ENCODE data around the gene ADPRH. TPM values are rescaled to one million over a fixed set of nuclear protein-coding genes. Genes with fewer than 3 reads are reported as not detected.

ADPRH gene
- total RNA-seq, 3 donors from 2014 or later = 0.93 to 9.1 (median 2.7) TPM

DNA sequence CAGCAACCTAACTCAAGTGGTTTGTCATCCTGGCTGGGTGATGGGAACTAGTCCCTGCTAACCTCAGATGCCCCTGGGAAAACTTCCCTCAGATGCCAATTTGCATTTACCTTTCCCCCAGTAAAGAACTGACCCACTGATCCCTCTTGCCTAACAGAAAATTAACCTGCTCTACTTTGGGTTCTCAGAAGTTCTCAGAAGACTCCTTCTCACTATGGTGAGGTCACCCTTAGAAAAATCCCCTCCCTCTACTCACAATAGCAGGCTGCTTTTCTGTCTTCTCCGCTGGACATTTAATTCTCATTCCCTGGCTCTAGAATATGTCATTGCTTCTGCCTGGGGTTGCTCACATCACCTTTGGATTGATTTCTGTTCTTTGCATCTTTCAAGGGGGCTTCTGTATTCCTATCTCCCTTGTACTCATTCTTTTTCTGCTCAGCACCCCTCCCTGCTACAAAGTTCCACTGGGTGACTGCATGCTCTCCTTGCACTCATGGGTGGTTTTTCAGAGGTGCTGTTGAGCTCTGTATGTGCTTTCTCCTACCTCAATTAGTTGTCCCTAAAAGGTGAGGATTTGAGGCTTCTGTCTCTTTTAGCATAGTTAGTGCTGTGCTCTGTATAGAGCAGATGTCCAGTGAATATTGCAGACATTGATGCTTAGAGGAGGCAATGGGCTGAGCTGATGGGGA is 19.3 kb downstream of the ADPRH start:
- Histone ChIP-seq H3K9me3 (no peaks in the 10 kb centered on the region), H3K4me3 (no peak overlapping the region), H3K4me1 (ENCODE audit: low read depth) (peaks cover 5% of the 10 kb centered on the region), H3K36me3 (ENCODE audit: low read depth) (no peaks in the 10 kb centered on the region)
- intact Hi-C loops (cut with DNase I, micrococcal nuclease) = no loop called here
- no peak for TF ChIP-seq CTCF (IDR thresholded peaks at IDR 0.05)
- DNase-seq = no peak
- no peak for ATAC-seq

GRCh38 chr3:119599558-119600174 is 20.4 kb downstream of the ADPRH start:
- no peak for DNase-seq
- H3K4me3 ChIP-seq = no peak overlapping the region
- ATAC-seq = no peak

DNA sequence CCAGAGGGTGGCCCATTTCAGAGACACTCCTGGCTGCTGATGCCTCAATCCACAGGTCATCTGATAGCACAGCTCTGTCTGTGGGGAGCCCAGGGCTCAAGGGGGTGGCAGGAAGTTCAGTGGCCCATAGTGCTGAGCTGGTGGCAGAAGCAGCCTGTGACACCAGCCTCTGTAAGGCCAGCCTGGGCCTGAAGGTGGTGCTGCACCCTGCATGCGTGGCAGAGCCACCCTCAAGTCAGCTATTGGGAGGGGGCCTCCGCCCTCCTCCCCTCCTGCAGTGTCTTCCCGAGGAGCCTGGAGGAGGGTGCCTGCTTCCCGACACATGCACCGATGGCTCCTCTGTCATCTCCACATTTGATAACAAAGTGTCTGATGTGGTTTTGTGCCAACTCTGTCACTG is 21.4 kb downstream of the ADPRH start:
- DNase-seq (peak in 1 of 3 donors; percentile 14), ATAC-seq (peak; percentile 55)
- no peak for TF ChIP-seq CTCF (IDR thresholded peaks at IDR 0.05)
- peaks cover 5% of the 10 kb centered on the region for H3K4me1 ChIP-seq (ENCODE audit: low read depth)
- no peaks in the 10 kb centered on the region for H3K9me3 ChIP-seq
- no peak overlapping the region for H3K4me3 ChIP-seq
- intact Hi-C loops (cut with DNase I, micrococcal nuclease) = no loop called here
- H3K36me3 ChIP-seq (ENCODE audit: low read depth) = no peaks in the 10 kb centered on the region

More at GRCh38 chr3:119599558-119600174, 20.4 kb downstream of the ADPRH start:
- TF ChIP-seq CTCF (IDR thresholded peaks at IDR 0.05) = no peak
- Histone ChIP-seq H3K4me1 (ENCODE audit: low read depth) (peaks cover 5% of the 10 kb centered on the region), H3K9me3 (no peaks in the 10 kb centered on the region), H3K36me3 (ENCODE audit: low read depth) (no peaks in the 10 kb centered on the region)
- intact Hi-C loops (cut with DNase I, micrococcal nuclease) = no loop called here

DNA sequence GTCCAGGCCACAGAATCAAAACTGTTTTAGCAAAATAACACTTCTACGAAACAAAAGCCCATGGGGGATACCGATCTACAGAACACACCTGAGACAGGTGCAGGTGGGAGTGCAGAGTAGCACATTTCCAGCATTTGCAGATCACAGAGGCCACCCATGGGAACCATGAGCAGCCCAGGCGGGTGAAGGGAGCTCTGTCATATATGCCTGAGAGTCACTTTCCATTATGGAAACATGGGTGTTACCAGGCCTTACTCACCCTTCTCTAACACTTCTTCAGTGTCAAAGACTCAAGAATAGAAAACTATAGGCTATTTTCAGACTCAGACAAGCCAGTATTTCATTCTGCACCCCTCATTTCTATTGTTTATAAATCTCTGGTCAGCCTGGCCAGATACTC is 21.9 kb downstream of the ADPRH start:
- DNase-seq (no peak), ATAC-seq (no peak)
- H3K9me3 ChIP-seq = no peaks in the 10 kb centered on the region
- no peak for TF ChIP-seq CTCF (IDR thresholded peaks at IDR 0.05)
- intact Hi-C loops (cut with DNase I, micrococcal nuclease) = no loop called here
- H3K4me1 ChIP-seq (ENCODE audit: low read depth) = peaks cover 5% of the 10 kb centered on the region
- no peak overlapping the region for H3K4me3 ChIP-seq
- no peaks in the 10 kb centered on the region for H3K36me3 ChIP-seq (ENCODE audit: low read depth)

DNA sequence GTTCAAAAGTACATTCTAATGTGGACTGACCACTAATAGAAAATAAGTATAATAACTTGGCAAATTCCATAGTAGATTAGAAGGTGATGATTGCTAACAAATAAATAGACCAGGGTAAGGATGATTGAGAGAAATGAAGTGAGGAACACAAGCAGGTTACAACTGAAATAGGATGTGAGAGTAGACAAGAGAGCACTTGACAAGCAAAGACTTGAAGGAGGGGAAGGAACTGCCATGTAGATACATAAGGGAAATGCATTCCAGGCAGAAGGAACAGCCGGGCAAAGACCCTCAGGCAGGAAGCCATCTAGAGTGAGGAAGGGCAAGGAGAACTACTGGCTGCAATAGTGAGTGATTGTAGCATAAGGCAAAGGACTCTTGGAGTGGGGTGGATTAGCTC is 23.4 kb downstream of the ADPRH start:
- Histone ChIP-seq H3K4me1 (ENCODE audit: low read depth) (peaks cover 3% of the 10 kb centered on the region), H3K9me3 (no peaks in the 10 kb centered on the region), H3K36me3 (ENCODE audit: low read depth) (no peaks in the 10 kb centered on the region), H3K4me3 (no peak overlapping the region)
- ATAC-seq (no peak), DNase-seq (no peak)
- TF ChIP-seq CTCF (IDR thresholded peaks at IDR 0.05) = no peak
- intact Hi-C loops (cut with DNase I, micrococcal nuclease) = no loop called here

All from mucosa of descending colon (tissue), 3 donors.